ENCODE results near the gene SPG7.

GRCh38 chr16:89556750-89557689 is 48.8 kb downstream of the SPG7 start:
- TF ChIP-seq CTCF (IDR thresholded peaks at IDR 0.05; ENCODE audit: low read length) (peak; percentile 63), EZH2phosphoT487 (IDR thresholded peaks at IDR 0.05; ENCODE audit: low read length) (no peak)

Data from MM.1S (cell line).